Thoracic aorta (tissue), 2 donors: ENCODE measurements around the gene HILPDA. TPM values are rescaled to one million over a fixed set of nuclear protein-coding genes. Genes with fewer than 3 reads are reported as not detected.

Experiments
- ATAC-seq: fragments of 150-250 bp; one replicate; pipeline ENCODE4 v1.8.0; 2017; ENCODE audit warnings: low read depth; ENCODE audit not compliant: insufficient number of reproducible peaks, low FRiP score
- DNase-seq: peaks from one replicate; pipeline ENCODE4 v3.0.0-alpha.2; 2020; ENCODE audit warnings: low spot score
- H3K27ac ChIP-seq, 2 donors: fragments of 200-600 bp; sonication (generic); 1 replicate in 1 of 2; 2 replicates in 1 of 2; pipeline ENCODE4 v1.5.1; 2016; ENCODE audit warnings: mild to moderate bottlenecking in 2 of 2, moderate library complexity in 2 of 2
- H3K27me3 ChIP-seq: fragments of 200-600 bp; sonication (generic); replicated peaks from 2 replicates; pipeline ENCODE4 v1.6.0; 2016; ENCODE audit warnings: mild to moderate bottlenecking; ENCODE audit not compliant: insufficient read depth
- H3K36me3 ChIP-seq: fragments of 200-600 bp; sonication (generic); one replicate; pipeline ENCODE4 v1.5.1; 2016
- H3K4me1 ChIP-seq, 2 donors: fragments of 200-600 bp; sonication (generic); 1 replicate in 1 of 2; 2 replicates in 1 of 2; pipeline versions ENCODE4 v1.5.1 to v1.6.0; 2016; ENCODE audit warnings: low read depth in 2 of 2, mild to moderate bottlenecking in 1 of 2; ENCODE audit not compliant: control insufficient read depth in 1 of 2
- H3K4me3 ChIP-seq: fragments of 200-600 bp; sonication (generic); 2 replicates; pipeline ENCODE4 v1.5.1; 2016; ENCODE audit warnings: mild to moderate bottlenecking
- H3K9me3 ChIP-seq: fragments of 200-600 bp; sonication (generic); 2 replicates; pipeline ENCODE4 v1.5.1; 2016
- total RNA-seq, 2 donors: library from RNA; depleted of rRNA; stranded (reverse); fragments of >200 nt; gene quantifications; one replicate each; pipeline versions ENCODE4 v1.1.0 to v1.2.3, GENCODE V29; 2016
- TF ChIP-seq, protein P1 (sequence below): fragments of 200-600 bp; sonication (generic); IDR thresholded peaks from one replicate; pipeline ENCODE4 v1.5.1; 2019; ENCODE audit warnings: antibody characterized with exemption

The HILPDA gene
- total RNA-seq, 2 donors from 2014 or later = 9.3 to 19.8 TPM

DNA sequence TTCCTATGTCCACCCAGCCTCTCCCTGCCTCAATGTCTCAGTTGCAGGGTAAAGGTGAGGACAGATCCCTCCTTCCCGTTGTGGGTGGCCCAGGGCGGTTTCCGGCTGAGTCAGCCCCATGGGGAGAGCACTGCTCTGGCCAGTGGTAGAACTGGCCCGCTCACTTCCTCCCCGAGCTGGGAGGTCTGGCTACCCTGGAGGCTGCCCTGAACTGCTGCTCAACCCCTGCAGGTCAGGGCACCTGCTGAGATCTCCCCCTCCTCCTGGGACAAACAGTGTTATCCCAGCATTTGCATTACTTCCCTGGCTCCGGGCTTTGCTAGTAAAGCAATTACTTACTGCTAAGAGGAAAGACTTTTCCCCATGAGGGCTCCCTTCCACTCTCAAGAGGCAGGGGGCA lies 24.5 kb upstream of the HILPDA start:
- Histone ChIP-seq H3K36me3 (no peaks in the 10 kb centered on the region), H3K4me1 (no peaks in the 10 kb centered on the region), H3K4me3 (no peak overlapping the region), H3K27ac (no peak overlapping the region), H3K9me3 (no peaks in the 10 kb centered on the region), H3K27me3 (no peaks in the 10 kb centered on the region)
- DNase-seq (no peak), ATAC-seq (no peak)
- TF ChIP-seq, protein P1, sequence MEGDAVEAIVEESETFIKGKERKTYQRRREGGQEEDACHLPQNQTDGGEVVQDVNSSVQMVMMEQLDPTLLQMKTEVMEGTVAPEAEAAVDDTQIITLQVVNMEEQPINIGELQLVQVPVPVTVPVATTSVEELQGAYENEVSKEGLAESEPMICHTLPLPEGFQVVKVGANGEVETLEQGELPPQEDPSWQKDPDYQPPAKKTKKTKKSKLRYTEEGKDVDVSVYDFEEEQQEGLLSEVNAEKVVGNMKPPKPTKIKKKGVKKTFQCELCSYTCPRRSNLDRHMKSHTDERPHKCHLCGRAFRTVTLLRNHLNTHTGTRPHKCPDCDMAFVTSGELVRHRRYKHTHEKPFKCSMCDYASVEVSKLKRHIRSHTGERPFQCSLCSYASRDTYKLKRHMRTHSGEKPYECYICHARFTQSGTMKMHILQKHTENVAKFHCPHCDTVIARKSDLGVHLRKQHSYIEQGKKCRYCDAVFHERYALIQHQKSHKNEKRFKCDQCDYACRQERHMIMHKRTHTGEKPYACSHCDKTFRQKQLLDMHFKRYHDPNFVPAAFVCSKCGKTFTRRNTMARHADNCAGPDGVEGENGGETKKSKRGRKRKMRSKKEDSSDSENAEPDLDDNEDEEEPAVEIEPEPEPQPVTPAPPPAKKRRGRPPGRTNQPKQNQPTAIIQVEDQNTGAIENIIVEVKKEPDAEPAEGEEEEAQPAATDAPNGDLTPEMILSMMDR = no peak

DNA sequence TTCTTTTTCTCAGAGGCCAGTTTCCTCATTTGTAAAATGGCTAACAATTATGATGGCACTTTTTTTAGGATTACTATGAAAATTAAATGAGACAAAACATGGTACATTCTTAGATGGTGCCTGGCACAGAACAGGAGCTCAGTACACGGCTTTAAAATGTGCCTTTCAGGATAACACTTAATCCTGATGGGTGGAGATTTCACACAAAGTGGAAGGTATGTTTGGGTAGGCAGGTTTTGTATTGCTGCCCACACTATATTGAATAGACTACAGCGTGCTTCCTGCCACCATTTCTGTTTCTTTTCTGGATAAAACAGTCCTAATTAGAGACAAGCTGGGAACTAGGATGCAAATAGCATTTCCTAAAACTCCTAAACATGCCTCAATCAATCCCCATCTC lies 23.9 kb upstream of the HILPDA start:
- H3K27me3 ChIP-seq = no peaks in the 10 kb centered on the region
- no peak overlapping the region for H3K4me3 ChIP-seq
- no peak for ATAC-seq
- no peak for DNase-seq
- TF ChIP-seq, protein P1 = no peak
- no peaks in the 10 kb centered on the region for H3K9me3 ChIP-seq
- no peaks in the 10 kb centered on the region for H3K36me3 ChIP-seq
- H3K27ac ChIP-seq = no peak overlapping the region
- no peaks in the 10 kb centered on the region for H3K4me1 ChIP-seq

DNA sequence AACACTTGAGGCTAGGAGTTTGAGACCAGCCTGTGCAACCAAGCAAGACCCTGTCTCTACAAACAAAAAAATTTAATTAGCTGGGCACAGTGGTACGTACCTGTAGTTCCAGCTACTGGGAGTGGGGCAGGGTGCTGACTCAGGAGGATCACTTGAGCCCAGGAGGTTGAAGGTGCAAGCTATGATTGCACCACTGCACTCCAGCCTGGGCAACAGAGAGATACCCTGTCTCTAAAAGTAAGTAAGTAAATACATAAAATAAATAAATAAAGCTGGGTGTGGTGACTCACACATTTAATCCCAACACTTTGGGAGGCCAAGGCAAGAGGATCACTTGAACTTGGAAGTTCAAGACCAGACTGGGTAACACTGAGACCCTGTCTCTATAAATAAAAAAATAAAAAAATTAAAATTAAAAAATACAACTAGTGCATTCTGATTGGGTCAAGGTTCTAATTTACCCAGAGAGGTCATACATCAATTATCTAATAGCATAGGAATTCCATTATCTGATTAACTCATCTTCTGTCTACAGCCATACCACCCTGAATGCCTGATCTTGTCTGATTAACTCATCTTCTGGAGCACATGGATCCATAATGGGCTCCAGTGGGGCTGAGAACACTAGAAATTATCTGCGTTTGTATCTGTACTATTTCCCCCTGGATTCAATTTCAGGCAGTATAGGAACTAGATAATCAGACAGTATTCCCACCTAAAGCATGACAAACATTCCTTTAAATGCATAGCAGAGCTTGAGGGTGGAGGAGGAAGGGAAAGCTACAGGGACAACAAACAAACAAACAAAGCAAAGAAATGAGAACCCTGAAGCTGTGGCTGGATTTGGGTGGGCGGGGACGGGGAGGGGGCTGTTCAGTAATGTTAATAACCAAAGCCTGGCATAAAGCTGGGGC lies 21.0 kb upstream of the HILPDA start:
- no peaks in the 10 kb centered on the region for H3K27me3 ChIP-seq
- DNase-seq (no peak), ATAC-seq (no peak)

GRCh38 chr7:128435327-128435686 lies 20.4 kb upstream of the HILPDA start:
- Histone ChIP-seq H3K27me3 (no peaks in the 10 kb centered on the region), H3K4me1 (no peaks in the 10 kb centered on the region), H3K9me3 (no peaks in the 10 kb centered on the region), H3K27ac (no peak overlapping the region), H3K4me3 (no peak overlapping the region), H3K36me3 (no peaks in the 10 kb centered on the region)
- ATAC-seq = no peak
- TF ChIP-seq, protein P1 = no peak
- no peak for DNase-seq

More for the DNA sequence above, 21.0 kb upstream of the HILPDA start:
- Histone ChIP-seq H3K4me3 (no peak overlapping the region), H3K27ac (no peak overlapping the region), H3K36me3 (no peaks in the 10 kb centered on the region), H3K4me1 (no peaks in the 10 kb centered on the region), H3K9me3 (no peaks in the 10 kb centered on the region)
- TF ChIP-seq, protein P1 = no peak

- Histone ChIP-seq H3K27ac (no peak overlapping the region), H3K27me3 (no peaks in the 10 kb centered on the region), H3K36me3 (no peaks in the 10 kb centered on the region), H3K4me3 (no peak overlapping the region), H3K9me3 (no peaks in the 10 kb centered on the region), H3K4me1 (no peaks in the 10 kb centered on the region)
- no peak for ATAC-seq
- TF ChIP-seq, protein P1 = no peak
- DNase-seq = no peak
Measured at GRCh38 chr7:128437426-128438332, 18.0 kb upstream of the HILPDA start.
